Right ventricle myocardium superior (tissue), 1 donor: ENCODE data around the gene CACNA1S. TPM values are rescaled to one million over a fixed set of nuclear protein-coding genes. Genes with fewer than 3 reads are reported as not detected.

ENCODE experiments used
- ATAC-seq: fragments of 200-7000 bp; cut with Tn5 transposase; one replicate; pipeline ENCODE4 v1.9.1; 2020; ENCODE audit warnings: mild to moderate bottlenecking; ENCODE audit not compliant: poor library complexity
- DNase-seq: peaks from one replicate; pipeline ENCODE4 v3.0.0-alpha.2; 2020
- intact Hi-C: fragments of 100-400 bp; cut with DNase I; formaldehyde crosslinking; loops from one replicate; pipeline ENCODE4 v1.11.2; 2022
- long read RNA-seq: library from polyadenylated mRNA; unstranded; transcript quantifications from one replicate; pipeline ENCODE4 v2.0.0, GENCODE V29; 2021
- total RNA-seq: library from RNA; stranded (reverse); fragmentation: NEBNext Ultra II Directional; extraction: Animal tissue kit (Norgen Biotek cat#: 25700); gene quantifications from one replicate; pipeline ENCODE4 v1.2.1, GENCODE V29; 2021
- donor health status: DM: no; HTN: yes; CAD: no; lungs with severe emphysema.

Gene CACNA1S
- total RNA-seq = not detected
- long read RNA-seq = 0 reads

GRCh38 chr1:201112173-201112731 is at the start of gene CACNA1S:
TSS of gene CACNA1S (minus strand) at chr1:201112426. CDS start at chr1:201112339, 87 bp downstream.
- DNase-seq = no peak
- intact Hi-C loops = no loop called here
- no peak for ATAC-seq

DNA sequence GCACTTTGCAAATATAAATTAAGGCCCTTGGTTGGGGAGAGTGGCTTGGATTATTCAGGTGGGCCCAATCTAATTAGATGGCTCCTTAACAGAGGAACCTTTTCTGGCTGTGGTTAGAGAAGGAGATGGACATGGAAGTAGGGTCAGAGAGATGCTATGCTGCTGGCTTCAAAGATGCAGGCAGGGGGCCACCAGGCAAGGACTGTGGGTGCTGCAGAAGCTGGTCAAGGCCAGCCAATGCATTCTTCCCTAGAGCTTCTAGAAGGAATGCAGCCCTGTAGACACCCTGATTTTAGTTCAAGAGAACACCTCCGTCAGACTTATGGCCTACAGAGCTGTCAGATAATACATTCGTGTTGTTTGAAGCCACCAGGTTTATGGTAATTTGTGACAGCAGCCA is 45.7 kb upstream of the CACNA1S start:
- DNase-seq (no peak), ATAC-seq (no peak)
- intact Hi-C loops = no loop called here

DNA sequence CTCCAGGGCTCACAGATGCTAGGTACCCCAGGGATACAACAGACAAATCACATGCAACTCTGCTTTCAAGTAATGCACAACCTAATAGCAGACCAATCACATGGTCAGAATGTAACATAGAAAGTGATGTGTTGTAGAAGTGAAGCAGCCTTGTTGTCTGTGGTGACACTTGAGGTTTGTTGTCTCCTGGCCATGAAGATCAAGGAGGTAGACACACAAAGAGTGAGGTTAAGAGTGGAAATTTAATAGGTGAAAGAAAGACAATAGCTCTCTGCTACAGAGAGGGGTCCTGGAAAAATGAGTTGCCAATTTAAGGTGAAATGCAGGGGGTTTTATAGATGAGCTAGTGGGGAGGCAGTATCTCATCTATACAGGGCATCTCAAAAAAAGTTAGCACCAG is 44.6 kb upstream of the CACNA1S start:
- intact Hi-C loops = no loop called here

GRCh38 chr1:201156346-201156745 is 44.1 kb upstream of the CACNA1S start:
- DNase-seq (no peak), ATAC-seq (no peak)
- intact Hi-C loops = no loop called here

More for the DNA sequence above, 44.6 kb upstream of the CACNA1S start:
- ATAC-seq (no peak), DNase-seq (no peak)

DNA sequence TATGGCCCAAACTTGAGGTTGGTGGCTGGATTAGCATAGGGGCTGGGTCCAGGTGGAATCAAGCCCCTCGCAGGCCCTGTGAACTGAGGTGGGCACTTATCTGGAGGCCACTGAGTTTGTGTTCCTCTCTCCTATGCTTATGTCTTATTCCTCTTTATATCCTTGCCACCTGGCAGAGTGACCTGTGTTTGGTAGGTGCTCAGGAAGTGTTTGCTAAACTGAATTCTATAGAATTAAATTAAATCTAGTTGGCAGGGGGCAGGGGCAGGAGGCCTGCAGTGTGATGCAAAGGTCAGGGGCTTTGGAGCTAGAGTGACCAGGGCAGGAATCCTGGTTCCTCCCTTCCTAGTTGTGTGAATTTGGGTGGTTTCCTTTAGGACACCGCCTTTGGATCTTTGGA is 43.1 kb upstream of the CACNA1S start:
- intact Hi-C loops = no loop called here
- ATAC-seq = no peak
- no peak for DNase-seq

DNA sequence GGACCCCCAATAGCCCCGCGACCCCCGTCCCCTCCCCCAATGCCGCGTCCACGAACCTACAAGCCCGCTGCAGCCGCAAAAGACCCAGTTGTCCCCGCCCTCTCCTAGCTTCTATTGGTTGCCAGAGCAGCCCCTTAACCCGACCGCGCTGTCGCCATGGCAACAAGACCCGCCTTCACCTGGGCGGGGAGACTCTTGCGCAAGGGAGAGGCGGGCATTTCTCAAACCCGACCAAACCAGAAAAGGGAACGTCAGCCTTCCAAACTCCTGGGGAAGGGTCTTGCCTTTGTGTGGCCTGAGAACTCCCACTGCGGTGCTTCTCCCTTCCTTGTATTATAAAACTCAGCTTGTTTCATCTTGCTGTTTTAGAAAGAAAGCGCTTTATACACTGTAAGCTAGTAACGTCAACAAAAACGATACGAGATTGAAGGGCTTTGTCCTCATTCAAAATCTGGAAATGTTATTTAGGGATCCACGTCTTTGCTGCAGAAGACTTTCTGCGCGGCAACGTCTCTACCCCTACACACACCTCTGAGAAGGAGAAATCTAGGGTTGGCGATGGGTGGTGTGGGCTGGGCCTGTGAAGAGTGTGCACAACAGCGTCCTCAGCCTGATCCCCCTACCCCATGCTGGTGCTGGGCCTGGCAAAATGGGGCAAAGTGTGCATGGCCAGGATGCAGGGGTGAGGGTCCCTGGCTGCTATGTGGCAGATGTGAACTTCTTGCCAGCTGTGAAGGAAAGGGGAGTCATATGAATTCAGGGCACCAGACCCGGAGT is 42.4 kb upstream of the CACNA1S start, which contains the start of gene TMEM9:
Gene TMEM9 (minus strand): TSS at position 86 of the 777 bp plus-strand sequence. CDS start 551 bp downstream, outside the sequence.
- intact Hi-C loops = no loop called here
- ATAC-seq = peak; percentile 99
- peak; percentile 98 for DNase-seq

DNA sequence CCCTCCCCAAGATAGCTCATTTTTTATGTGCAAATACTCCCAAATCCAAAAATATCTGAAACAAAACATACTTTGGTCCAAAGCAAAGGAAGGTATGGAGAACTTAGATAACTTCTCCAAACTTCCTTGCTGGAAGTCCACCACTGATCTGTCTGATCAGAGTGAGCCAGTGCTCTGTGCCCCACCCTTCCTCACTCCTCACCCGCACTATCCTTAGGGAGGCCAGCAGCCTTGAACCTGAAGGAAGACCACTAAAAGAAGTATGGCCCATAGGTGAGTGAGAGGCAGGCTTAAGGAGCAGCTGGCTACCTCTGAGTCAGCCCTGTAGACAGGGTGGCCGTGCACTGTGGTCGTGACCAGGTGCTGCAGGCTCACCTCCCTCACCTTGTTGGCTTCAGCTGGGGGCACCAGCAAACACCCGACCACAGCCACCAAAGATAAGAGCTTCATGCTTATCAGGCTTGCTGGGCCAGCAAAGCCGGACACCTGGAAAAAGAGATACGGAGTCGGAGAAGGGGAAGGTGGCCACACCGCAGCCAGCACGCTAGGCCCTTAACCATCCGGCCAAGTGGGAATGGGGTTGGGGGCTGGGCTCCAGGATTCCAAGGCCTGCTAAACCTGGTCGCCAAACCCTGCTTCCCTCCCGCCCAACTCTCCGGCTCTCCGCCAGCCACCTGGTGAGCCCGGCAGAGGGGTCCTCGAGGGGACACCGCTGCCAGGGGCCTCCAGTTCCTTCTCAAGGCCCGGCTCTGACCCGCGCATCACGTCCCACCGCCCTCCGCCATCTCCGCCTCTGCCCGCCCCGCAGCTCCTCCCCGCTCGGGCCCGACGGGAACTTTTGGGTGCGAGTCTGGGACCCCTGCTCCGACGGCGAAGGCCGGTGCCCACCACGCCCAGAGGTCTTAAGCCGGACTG is 41.5 kb upstream of the CACNA1S start:
- no peak for DNase-seq
- intact Hi-C loops = no loop called here
- peak; percentile 84 for ATAC-seq

DNA sequence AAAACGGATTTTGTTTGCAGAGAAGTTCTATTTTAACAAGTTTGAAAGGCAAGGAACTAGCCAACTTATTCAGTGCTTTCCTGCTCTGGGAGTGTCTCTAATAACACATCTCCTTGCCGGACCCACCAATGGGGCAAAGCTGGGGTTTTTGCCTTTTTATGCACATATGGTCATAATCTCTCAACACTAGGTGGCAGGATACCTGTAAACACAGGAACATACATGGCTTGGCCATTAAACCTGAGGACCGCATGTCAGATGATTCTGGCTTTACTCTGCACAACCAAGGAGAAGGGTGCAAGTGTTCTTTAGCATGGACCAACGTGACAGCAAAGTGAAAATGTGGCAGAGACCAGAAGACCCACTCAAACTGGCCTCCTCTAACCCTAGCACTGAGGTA is 37.2 kb upstream of the CACNA1S start:
- no peak for DNase-seq
- intact Hi-C loops = no loop called here
- ATAC-seq = no peak

DNA sequence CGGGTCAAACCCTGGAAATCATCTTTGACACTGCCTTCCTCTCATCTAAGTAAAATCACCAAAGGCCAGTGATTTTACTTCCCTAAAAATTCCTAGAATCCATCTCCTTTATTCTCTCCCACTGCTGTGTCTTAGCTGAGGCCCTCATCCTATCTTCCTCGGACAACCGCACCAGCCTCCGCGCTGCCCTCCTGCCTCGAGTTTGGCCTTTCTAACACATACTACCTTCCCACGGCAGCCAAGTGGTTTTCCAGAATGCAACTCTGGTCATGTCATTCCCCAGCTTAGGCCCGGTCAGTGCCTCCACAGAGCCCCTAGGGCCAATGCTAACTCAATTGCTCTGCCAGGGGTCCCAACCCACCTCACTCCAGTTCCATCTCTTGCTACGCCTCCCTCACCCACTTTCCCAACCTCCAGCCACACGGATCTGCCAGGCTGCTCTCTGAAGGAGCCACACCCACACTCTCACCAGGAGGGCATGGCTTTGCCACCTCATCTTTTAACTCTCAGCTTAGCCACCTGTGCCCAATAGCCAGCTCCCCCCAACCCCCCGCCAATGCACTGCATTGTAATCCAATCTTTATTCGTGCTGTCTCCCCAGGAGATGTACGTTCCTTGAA is 35.3 kb upstream of the CACNA1S start:
- DNase-seq (no peak), ATAC-seq (no peak)
- intact Hi-C loops = no loop called here

DNA sequence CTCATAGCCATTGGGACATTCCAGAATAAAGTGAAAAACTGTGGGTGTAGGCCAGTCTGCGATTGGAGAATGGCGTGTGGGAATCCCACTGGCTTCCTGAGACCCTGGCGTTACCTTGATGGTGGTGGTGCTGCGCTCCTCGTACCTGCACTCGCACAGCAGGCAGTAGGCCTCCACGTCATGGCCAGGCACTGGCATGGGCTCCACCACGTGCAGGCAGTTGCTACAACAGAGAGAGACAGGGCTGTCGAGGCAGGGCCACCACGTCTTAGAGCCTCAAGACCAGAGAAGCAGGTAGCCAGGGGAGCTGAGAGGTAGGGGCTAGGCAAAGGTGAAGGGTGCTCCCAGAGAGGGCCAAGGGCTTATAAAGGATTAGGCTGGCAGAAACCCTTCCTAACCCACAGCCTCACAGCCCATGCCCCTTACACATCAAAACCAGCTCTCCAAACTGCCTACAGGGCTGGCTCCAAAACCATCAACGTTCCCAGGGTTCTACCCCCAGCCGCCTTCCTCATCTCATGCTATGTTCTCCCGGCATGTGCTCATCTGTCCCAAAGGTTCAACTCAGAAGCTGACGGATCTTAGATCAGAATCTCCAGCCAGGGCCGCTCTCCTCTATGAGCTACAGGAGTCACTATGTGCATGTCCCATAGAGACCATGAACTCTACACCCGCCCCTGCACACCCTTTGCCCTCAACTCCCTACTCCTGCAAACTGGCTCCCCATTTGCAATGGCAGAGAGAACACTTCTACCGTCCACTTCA is 34.6 kb upstream of the CACNA1S start:
- no peak for DNase-seq
- intact Hi-C loops = no loop called here
- ATAC-seq = no peak

DNA sequence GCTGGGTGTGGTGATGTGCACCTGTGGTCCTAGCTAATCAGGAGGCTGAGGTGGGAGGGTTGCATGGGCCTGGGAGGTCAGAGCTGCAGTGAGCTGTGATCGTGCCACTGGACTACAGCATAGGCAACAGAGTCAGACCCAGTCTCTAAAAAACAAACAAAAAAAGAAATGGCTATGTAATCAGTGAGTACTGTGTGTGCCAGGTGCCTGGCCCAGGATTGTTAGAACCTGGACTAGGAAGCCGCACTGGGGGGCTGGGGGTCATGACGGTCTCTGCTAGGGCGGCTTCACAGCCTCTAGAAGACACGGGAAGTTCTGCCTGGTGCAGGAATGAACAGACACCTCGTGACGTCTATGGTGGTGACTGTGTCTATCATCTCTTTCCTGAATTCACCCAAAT is 33.6 kb upstream of the CACNA1S start:
- ATAC-seq = no peak
- DNase-seq = no peak
- intact Hi-C loops = no loop called here

DNA sequence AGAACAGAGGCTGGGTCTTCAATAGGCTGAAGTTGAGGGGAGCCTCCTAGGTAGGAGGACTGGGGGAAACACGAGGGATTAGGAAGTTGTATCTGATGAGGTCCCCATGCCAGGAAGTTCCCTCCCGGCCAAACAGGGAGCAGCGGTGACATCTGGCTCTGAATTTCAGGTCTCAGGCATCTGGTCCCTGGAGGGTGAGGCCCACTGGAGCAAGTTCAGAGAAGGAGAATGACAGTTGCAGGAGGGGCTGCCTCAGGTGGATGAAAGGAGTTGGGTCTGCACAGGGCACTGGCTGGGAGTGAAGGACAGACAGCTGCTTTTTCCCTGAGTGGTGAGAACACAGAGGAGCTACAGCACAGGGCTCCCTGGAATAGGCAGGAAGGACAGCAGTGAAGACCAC is 32.9 kb upstream of the CACNA1S start:
- ATAC-seq (no peak), DNase-seq (no peak)
- intact Hi-C loops = no loop called here

DNA sequence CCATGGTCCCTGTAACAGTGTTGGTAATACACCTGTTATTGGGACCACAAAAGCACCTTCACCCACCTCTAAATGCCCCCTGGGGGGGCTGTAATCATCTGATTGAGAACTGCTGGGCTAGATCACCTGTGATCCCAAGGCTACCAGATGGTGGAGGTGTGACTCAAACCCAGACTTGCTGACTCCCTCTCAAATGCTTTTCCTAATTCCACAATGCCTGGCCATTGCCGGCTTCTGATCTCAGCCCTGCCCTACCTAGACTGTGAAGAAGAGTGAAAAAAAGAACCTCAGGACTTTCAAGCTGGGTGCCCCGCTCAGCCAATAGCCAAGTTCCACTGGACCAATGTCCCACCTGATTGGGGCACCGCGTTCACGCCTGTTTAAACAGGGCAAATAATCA is 32.5 kb upstream of the CACNA1S start:
- DNase-seq = no peak
- intact Hi-C loops = no loop called here

GRCh38 chr1:201143726-201144635 is 31.8 kb upstream of the CACNA1S start:
- ATAC-seq (no peak), DNase-seq (no peak)
- intact Hi-C loops = no loop called here

More for the DNA sequence above, 32.5 kb upstream of the CACNA1S start:
- no peak for ATAC-seq

DNA sequence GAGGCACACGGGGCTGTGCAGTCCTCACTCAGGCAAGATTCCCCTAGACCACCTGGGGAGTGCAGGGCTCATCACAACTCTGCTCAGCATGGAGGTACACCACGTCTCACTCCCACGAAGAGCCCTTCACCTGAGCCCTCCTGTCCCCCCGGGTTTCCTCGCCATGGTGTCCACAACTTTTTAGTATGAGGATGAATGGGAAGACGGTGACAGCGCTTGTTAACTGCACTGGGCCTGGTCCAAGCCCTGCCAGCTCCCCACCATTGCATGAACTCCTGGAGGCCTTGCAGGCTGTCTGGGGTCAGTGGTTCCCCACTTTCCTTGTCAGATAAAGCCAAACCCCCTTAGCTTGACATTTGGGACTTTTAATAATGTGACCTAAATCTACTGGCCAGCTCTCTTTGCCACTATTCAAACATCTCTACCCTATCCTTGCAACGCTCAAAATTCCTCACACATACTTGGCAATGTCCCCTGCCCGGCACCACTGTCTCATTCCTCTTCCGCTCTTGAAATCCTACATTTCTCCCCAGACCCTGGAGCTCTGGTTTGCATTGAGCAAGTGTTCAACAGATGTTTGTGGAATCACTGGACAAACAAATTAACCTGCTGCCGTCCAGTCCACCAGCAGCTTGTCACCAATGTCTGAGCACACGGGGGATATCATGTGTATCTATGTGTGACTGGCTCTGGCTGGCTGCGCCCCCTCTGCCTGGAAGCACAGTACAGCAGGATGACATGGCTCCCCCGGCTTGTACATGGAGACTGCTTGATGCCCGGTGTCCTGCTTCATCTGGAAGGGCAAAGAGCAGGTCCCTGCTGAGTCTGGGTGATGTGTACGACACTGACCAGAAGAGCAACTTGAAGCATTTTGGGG is 30.9 kb upstream of the CACNA1S start:
- intact Hi-C loops = no loop called here
- DNase-seq (no peak), ATAC-seq (no peak)
